Upper lobe of left lung (tissue), 6 donors: ENCODE results near the gene NANP. TPM values are rescaled to one million over a fixed set of nuclear protein-coding genes. Genes with fewer than 3 reads are reported as not detected.
"Not testable (repeated sequence)": the region's sequence is repeated elsewhere in the genome, so short reads cannot be mapped to it uniquely, and the experiment has no call there.

Experiments
- ATAC-seq, 2 donors: fragments of 200-7000 bp; cut with Tn5 transposase; one replicate each; pipeline ENCODE4 v1.9.1; 2022; ENCODE audit warnings: mild to moderate bottlenecking in 2 of 2, moderate library complexity in 2 of 2; ENCODE audit not compliant: low FRiP score in 2 of 2
- DNase-seq, 2 donors: peaks; one replicate each; pipeline ENCODE4 v3.0.0-alpha.2; 2019 to 2020
- H3K27ac ChIP-seq, 4 donors: fragments of 200-600 bp; sonication (generic); one replicate each; pipeline ENCODE4 v1.5.1; 2016 to 2019
- H3K27me3 ChIP-seq, 4 donors: fragments of 200-600 bp; sonication (generic); one replicate each; pipeline ENCODE4 v1.5.1; 2017 to 2019
- H3K36me3 ChIP-seq, 4 donors: fragments of 200-600 bp; sonication (generic); one replicate each; pipeline ENCODE4 v1.5.1; 2016 to 2019
- H3K4me1 ChIP-seq, 4 donors: fragments of 200-600 bp; sonication (generic); one replicate each; pipeline ENCODE4 v1.5.1; 2018 to 2019
- H3K4me3 ChIP-seq, 4 donors: fragments of 200-600 bp; sonication (generic); one replicate each; pipeline ENCODE4 v1.5.1; 2017 to 2019; ENCODE audit warnings: mild to moderate bottlenecking in 2 of 4, moderate library complexity in 1 of 4
- H3K9me3 ChIP-seq, 4 donors: fragments of 200-600 bp; sonication (generic); one replicate each; pipeline ENCODE4 v1.5.1; 2018 to 2019
- CTCF ChIP-seq, 6 experiments: fragments of 450-650 bp in 4 of 6; fragments of 200-600 bp in 2 of 6; sonication (generic) in 2 of 6; IDR thresholded peaks; one replicate each; pipeline ENCODE4 v1.5.1; 2016 to 2019; ENCODE audit warnings: antibody characterized with exemption in 6 of 6
- EP300 ChIP-seq, 4 donors: sonication (generic); formaldehyde crosslinking; IDR thresholded peaks; one replicate each; pipeline ENCODE4 v1.5.1; 2017; ENCODE audit warnings: antibody characterized with exemption in 4 of 4, control low read depth in 2 of 4
- POLR2A ChIP-seq, 4 donors: fragments of 450-650 bp; IDR thresholded peaks; one replicate each; pipeline ENCODE4 v1.5.1; 2016 to 2017; ENCODE audit warnings: antibody characterized with exemption in 4 of 4, mild to moderate bottlenecking in 2 of 4
- POLR2AphosphoS5 ChIP-seq, 2 donors: sonication (generic); formaldehyde crosslinking; IDR thresholded peaks; one replicate each; pipeline ENCODE4 v1.5.1; 2017; ENCODE audit warnings: antibody characterized with exemption in 2 of 2
- WGBS, 2 donors: methylation state at CpG; one replicate each; pipeline ENCODE4 v1.1.5; 2017 to 2018; 5-methylcytosine and 5-hydroxymethylcytosine counted together
- total RNA-seq, 6 donors: library from RNA; depleted of rRNA in 4 of 6; stranded (reverse); fragments of >200 nt in 4 of 6; gene quantifications; one replicate each; pipeline versions ENCODE4 v1.1.0 to v1.2.1, GENCODE V29; 2016 to 2021
- donor health status: DM: no; HTN: no; CAD: no; lungs with moderate emphysema.
- donor health status: DM: no; HTN: yes; CAD: no; lungs with severe emphysema.

Gene NANP
- total RNA-seq, 6 donors from 2014 or later, result 1.0 to 7.0 (median 4.7) TPM

GRCh38 chr20:25608774-25609173 lies 15.0 kb downstream of the NANP start:
- WGBS, 2 donors, result 80 to 89% methylated on average over 3 of the region's 3 CpGs

GRCh38 chr20:25606094-25606695 lies 17.6 kb downstream of the NANP start:
- Histone ChIP-seq H3K4me1 (no peaks in the 10 kb centered on the region), H3K4me3 (no peak overlapping the region), H3K9me3 (no peaks in the 10 kb centered on the region), H3K36me3 (no peaks in the 10 kb centered on the region), H3K27me3 (no peaks in the 10 kb centered on the region), H3K27ac (no peak overlapping the region)
- 46 to 63% methylated on average over 1 of the region's 1 CpG for WGBS, 2 donors
- TF ChIP-seq POLR2AphosphoS5 (IDR thresholded peaks at IDR 0.05) (no peak), POLR2A (IDR thresholded peaks at IDR 0.05) (no peak), CTCF (IDR thresholded peaks at IDR 0.05) (no peak), EP300 (IDR thresholded peaks at IDR 0.05) (no peak)
- no peak for DNase-seq
- ATAC-seq, result no peak

More at GRCh38 chr20:25608774-25609173, 15.0 kb downstream of the NANP start:
- Histone ChIP-seq H3K27me3 (no peaks in the 10 kb centered on the region), H3K36me3 (peaks cover 0 to 5% (median 0%) of the 10 kb centered on the region in 4 donors), H3K4me3 (no peak overlapping the region), H3K4me1 (no peaks in the 10 kb centered on the region), H3K9me3 (no peaks in the 10 kb centered on the region), H3K27ac (no peak overlapping the region)
- no peak for TF ChIP-seq EP300 (IDR thresholded peaks at IDR 0.05)
- TF ChIP-seq POLR2A (IDR thresholded peaks at IDR 0.05), result no peak
- no peak for TF ChIP-seq POLR2AphosphoS5 (IDR thresholded peaks at IDR 0.05)
- no peak for TF ChIP-seq CTCF (IDR thresholded peaks at IDR 0.05)
- no peak for DNase-seq
- no peak for ATAC-seq

GRCh38 chr20:25605148-25605547 lies 18.7 kb downstream of the NANP start:
- Histone ChIP-seq H3K4me1 (no peaks in the 10 kb centered on the region), H3K27ac (no peak overlapping the region), H3K9me3 (no peaks in the 10 kb centered on the region), H3K36me3 (no peaks in the 10 kb centered on the region), H3K27me3 (no peaks in the 10 kb centered on the region), H3K4me3 (no peak overlapping the region)
- TF ChIP-seq EP300 (IDR thresholded peaks at IDR 0.05), result no peak
- TF ChIP-seq CTCF (IDR thresholded peaks at IDR 0.05), result no peak
- TF ChIP-seq POLR2A (IDR thresholded peaks at IDR 0.05), result no peak
- ATAC-seq, result peak in 1 of 2 donors; percentile 39
- WGBS, 2 donors, result 72 to 76% methylated on average over 7 of the region's 7 CpGs
- no peak for DNase-seq

- Histone ChIP-seq H3K9me3 (no peaks in the 10 kb centered on the region), H3K4me3 (no peak overlapping the region), H3K4me1 (no peaks in the 10 kb centered on the region), H3K27ac (no peak overlapping the region), H3K27me3 (no peaks in the 10 kb centered on the region), H3K36me3 (no peaks in the 10 kb centered on the region)
- TF ChIP-seq POLR2A (IDR thresholded peaks at IDR 0.05) (no peak), EP300 (IDR thresholded peaks at IDR 0.05) (no peak), CTCF (IDR thresholded peaks at IDR 0.05) (no peak), POLR2AphosphoS5 (IDR thresholded peaks at IDR 0.05) (no peak)
- WGBS, 2 donors, result 95 to 97% methylated on average over 9 of the region's 9 CpGs
- DNase-seq, result peak in 1 of 2 donors; percentile 66
- no peak for ATAC-seq
These were observed 19.2 kb downstream of the NANP start for GRCh38 chr20:25604611-25605010.

DNA sequence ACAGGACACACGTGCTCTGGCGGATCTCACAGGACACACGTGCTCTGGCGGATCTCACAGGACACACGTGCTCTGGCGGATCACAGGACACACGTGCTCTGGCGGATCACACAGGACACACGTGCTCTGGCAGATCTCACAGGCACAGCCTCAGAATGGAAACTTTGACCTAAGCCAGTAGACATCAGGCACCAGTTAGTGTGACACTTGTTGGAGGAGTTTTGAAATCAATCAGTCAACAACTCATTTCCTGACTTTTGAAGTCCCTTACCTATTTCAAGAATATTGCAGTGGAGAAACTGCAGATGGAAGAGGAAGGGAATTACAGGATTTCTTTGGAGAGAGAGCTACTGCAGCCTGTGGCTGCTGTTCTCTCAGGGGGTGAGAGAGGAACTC lies 20.9 kb downstream of the NANP start:
- not testable (repeated sequence) for H3K27me3 ChIP-seq, ATAC-seq, H3K27ac ChIP-seq, H3K4me1 ChIP-seq, H3K4me3 ChIP-seq, DNase-seq, H3K36me3 ChIP-seq, H3K9me3 ChIP-seq
- 83 to 86% methylated on average over 4 to 6 of the region's 9 CpGs for WGBS, 2 donors

GRCh38 chr20:25602191-25602913 lies 21.5 kb downstream of the NANP start:
- WGBS, 2 donors, result 89 to 94% methylated on average over 5 to 13 of the region's 39 CpGs
- not testable (repeated sequence) for DNase-seq, H3K9me3 ChIP-seq, H3K27ac ChIP-seq, H3K4me3 ChIP-seq, H3K36me3 ChIP-seq, H3K27me3 ChIP-seq, ATAC-seq, H3K4me1 ChIP-seq
